Activated T-cell treated with anti-CD3 and anti-CD28 coated beads, Interleukin-2, amount 50 U/mL, for 4 hours (primary cell): ENCODE results near the gene ZNF195. TPM values are rescaled to one million over a fixed set of nuclear protein-coding genes. Genes with fewer than 3 reads are reported as not detected.
"Not testable (repeated sequence)": the region's sequence is repeated elsewhere in the genome, so short reads cannot be mapped to it uniquely, and the experiment has no call there.

Experiments
- ATAC-seq, 2 donors: fragments of 200-7000 bp; cut with Tn5 transposase; one replicate each; pipeline ENCODE4 v1.10.0; 2021
- DNase-seq: peaks from one replicate; pipeline ENCODE4 v3.0.0-alpha.2; 2020
- H3K27me3 Mint-ChIP-seq: one replicate; pipeline ENCODE4 v1.8.0; 2021; ENCODE audit warnings: low read depth, mixed read lengths
- H3K36me3 Mint-ChIP-seq: one replicate; pipeline ENCODE4 v1.8.0; 2022; ENCODE audit warnings: mixed read lengths; ENCODE audit not compliant: insufficient read depth
- H3K4me1 Mint-ChIP-seq: one replicate; pipeline ENCODE4 v1.8.0; 2021; ENCODE audit warnings: low read depth, mixed read lengths
- H3K4me3 Mint-ChIP-seq: one replicate; pipeline ENCODE4 v1.8.0; 2021; ENCODE audit warnings: mild to moderate bottlenecking, moderate library complexity, mixed read lengths
- H3K9me3 Mint-ChIP-seq: one replicate; pipeline ENCODE4 v1.8.0; 2021; ENCODE audit warnings: mixed read lengths
- total RNA-seq, 3 donors: library from RNA; stranded (reverse); gene quantifications; one replicate each; pipeline ENCODE4 v1.2.1, GENCODE V29; 2021

ZNF195 gene
- total RNA-seq, 3 donors from 2014 or later = 35.5 to 44.3 (median 43.8) TPM

DNA sequence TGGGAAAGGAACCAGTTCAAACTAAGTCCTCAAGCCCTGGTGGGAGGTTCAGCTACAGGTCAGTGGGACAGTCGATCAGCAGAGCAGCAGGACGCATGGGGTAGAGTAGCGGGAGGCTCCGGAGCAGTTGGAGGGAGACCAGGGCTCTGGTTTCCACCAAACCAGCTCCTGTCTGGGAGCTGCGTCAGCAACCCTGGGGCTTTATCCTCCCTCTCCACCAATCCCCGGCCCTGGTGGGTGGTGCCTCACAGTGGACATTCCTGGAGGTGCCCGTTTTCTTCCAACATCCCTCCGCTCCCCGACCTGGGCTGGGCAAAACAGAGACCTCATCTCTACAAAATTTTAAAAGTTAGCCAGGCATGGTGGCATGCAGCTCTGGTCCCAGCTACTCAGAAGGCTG lies 32.4 kb downstream of the ZNF195 start:
- DNase-seq = no peak
- peaks cover 12% of the 10 kb centered on the region for H3K9me3 Mint-ChIP-seq
- ATAC-seq = no peak
- no peak overlapping the region for H3K4me3 Mint-ChIP-seq
- H3K4me1 Mint-ChIP-seq = no peaks in the 10 kb centered on the region
- H3K36me3 Mint-ChIP-seq = peaks cover 10% of the 10 kb centered on the region
- H3K27me3 Mint-ChIP-seq = peaks cover 9% of the 10 kb centered on the region

DNA sequence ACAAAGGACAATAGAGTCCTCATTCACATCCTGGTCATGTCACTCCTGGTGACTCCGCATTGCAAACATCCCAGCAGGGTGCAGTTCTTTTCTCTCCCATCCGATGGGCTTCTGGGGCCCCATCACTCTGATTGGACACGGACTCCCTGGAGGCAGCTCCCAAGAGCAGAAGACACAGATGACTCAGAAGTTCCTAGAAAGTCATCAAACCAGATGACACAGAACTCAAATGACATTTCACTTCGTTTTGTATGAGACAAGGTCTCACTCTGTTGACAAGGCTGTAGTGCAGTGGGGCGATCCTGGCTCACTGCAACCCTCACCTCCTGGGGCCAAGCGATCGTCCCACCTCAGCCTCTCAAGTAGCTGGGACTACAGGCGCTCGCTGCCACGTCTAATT lies 33.2 kb downstream of the ZNF195 start:
- H3K27me3 Mint-ChIP-seq = peaks cover 18% of the 10 kb centered on the region
- no peak for DNase-seq
- H3K4me3 Mint-ChIP-seq = no peak overlapping the region
- H3K9me3 Mint-ChIP-seq = peaks cover 12% of the 10 kb centered on the region
- H3K36me3 Mint-ChIP-seq = peaks cover 10% of the 10 kb centered on the region
- ATAC-seq = no peak
- no peaks in the 10 kb centered on the region for H3K4me1 Mint-ChIP-seq

DNA sequence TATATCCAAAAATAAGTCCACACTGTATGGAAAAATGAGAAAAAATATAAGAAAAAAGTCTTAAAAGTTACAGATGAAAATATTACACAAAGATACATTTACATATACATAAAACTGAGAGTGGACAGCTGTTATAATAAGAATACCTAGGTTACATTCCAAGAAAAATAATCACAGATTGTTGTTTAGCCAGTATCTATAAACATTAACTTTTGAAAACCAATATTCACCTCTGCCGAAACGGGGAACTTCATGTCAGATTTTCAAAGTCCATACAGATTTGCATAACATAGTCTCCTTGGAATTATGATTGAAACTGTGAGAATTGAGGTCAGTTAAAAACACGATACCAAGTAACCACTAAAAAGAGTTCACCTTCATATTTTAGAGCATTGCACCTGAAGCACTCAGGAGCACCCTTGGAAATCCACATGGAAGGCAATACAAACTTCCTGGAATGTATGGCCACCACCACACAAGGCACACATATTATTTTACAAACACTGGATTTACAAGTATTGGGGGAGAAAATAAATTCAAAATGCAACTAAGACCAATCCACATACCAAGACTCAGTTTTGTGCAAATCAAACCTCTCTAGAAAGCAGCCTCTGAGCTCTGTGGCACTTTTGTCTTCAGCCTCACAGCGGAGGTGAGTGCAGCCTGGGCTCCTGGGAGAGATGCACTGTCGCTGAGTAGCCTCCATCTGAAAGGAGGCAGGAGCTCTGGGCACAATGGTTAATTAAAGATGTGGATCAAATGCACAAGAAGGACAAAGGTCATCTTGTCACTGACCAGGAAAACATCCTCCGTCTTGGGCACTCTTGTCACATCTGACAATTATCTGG lies 34.4 kb downstream of the ZNF195 start:
- no peak overlapping the region for H3K4me3 Mint-ChIP-seq
- H3K4me1 Mint-ChIP-seq = no peaks in the 10 kb centered on the region
- DNase-seq (no peak), ATAC-seq (no peak)
- peaks cover 12% of the 10 kb centered on the region for H3K9me3 Mint-ChIP-seq
- peaks cover 28% of the 10 kb centered on the region for H3K27me3 Mint-ChIP-seq
- peaks cover 7% of the 10 kb centered on the region for H3K36me3 Mint-ChIP-seq

DNA sequence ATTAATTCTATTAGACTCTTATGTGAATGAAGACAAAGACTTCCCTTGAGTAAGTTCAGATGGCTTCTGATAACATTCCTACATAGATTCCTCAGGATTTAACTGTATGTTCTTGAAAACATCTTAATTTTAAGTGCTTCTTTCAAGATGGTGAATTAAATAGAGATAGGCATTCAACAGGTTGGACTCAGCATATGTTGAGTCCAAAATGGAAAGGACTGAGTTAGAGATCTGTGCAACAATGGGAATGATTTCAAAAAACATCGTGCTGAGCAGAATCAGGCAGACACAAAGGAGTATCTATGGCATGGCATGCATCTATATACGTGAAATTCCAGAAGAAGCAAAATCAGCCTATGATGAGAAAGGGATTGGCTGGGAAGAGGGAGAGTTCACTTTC lies 36.2 kb downstream of the ZNF195 start:
- Mint-ChIP-seq H3K4me3 (no peak overlapping the region), H3K4me1 (no peaks in the 10 kb centered on the region), H3K27me3 (peaks cover 41% of the 10 kb centered on the region), H3K36me3 (peaks cover 6% of the 10 kb centered on the region), H3K9me3 (peaks cover 6% of the 10 kb centered on the region)
- ATAC-seq = no peak
- no peak for DNase-seq

DNA sequence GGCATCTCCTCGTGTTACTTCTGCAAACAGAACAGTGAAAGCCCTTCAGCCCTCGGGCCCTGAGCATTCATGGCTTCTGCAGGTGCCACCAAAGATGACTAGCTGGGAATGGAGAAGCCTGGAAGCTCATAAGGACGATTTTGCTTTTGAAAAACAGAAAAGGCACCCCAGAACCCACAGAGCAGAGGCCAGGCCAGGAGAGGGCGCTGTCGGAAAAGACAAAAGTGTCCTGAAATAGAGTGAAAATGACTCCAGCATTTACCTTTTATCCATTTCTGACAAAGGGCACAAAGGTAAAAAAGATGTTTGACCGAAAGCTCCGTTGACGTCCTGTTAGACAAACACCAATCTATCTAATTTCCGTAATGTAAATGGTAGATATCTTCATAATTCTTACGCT lies 37.6 kb downstream of the ZNF195 start:
- Mint-ChIP-seq H3K36me3 (no peaks in the 10 kb centered on the region), H3K4me1 (no peaks in the 10 kb centered on the region), H3K9me3 (no peaks in the 10 kb centered on the region)

DNA sequence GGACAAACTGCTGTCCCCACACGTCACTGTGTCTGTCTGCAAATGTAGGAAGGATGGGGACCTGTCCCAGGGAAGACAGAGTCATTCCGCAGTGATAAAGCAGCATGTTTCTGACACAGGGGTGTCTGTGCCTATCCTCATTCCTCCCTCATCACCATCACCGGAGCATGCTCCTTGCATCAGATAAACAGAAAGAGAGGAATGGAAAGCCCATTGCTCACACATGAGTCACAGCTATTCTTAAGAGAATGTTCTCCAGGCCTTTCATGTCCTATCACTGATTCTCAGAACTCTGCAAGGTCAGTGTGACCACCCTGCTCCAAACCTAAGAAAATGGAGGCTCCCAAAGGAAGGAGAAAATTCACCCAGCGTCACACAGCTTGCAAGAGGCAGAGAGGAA lies 38.9 kb downstream of the ZNF195 start:
- no peaks in the 10 kb centered on the region for H3K9me3 Mint-ChIP-seq
- no peaks in the 10 kb centered on the region for H3K4me1 Mint-ChIP-seq

More for the DNA sequence above, 37.6 kb downstream of the ZNF195 start:
- DNase-seq (peak; percentile 66), ATAC-seq (peak in 1 of 2 donors; percentile 40)
- no peak overlapping the region for H3K4me3 Mint-ChIP-seq
- peaks cover 44% of the 10 kb centered on the region for H3K27me3 Mint-ChIP-seq

DNA sequence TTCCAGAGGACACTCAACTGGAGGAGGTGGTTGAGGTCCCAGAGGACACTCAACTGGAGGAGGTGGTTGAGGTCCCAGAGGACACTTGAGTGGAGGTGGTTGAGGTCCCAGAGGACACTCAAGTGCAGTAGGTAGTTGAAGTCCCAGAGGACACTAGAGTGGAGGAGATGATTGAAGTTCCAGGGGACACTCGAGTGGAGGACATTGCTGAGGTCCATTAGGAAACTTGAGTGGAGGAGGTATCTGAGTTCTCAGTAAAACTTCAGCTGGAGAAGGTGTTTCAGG lies 39.7 kb downstream of the ZNF195 start:
- H3K36me3 Mint-ChIP-seq = no peaks in the 10 kb centered on the region
- ATAC-seq (no peak), DNase-seq (no peak)
- H3K4me1 Mint-ChIP-seq = no peaks in the 10 kb centered on the region
- no peaks in the 10 kb centered on the region for H3K9me3 Mint-ChIP-seq
- peaks cover 39% of the 10 kb centered on the region for H3K27me3 Mint-ChIP-seq
- no peak overlapping the region for H3K4me3 Mint-ChIP-seq

More for the DNA sequence above, 38.9 kb downstream of the ZNF195 start:
- H3K4me3 Mint-ChIP-seq = no peak overlapping the region
- no peaks in the 10 kb centered on the region for H3K36me3 Mint-ChIP-seq
- H3K27me3 Mint-ChIP-seq = peaks cover 44% of the 10 kb centered on the region
- DNase-seq = no peak
- no peak for ATAC-seq

DNA sequence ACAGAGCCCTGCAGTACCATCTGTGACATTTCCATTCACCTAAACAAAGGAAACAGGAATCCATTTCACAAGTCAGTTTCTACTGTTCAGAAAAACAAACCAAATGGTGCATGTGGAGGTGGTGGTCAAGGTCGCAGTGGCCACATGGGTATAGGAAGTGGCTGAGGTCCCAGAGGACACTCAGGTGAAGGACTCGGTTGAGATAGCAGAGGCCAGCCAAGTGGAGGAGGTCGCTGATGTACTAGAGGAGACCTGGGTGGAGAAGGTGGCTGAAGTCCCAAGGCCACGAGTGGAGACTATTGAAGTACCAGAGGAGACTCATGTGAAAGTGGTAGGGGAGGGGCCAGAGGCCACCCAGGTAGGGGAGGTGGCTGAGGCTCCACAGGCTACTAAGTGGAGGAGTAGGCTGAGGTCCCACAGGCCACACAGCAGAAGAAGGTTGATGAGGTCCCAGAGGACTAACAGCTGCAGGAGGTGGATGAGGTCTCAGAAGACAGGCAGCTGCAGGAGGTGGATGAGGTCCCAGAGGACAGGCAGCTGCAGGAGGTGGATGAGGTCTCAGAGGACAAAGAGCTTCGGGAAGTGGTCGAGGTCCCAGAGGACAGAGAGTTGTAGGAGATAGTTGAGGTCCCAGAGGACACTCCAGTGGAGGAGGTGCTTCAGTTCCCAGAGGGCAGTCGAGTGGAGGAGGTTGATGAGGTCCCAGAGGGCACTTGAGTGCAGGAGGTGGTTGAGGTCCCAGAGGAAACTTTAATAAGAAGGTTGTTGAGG lies 40.2 kb downstream of the ZNF195 start:
- ATAC-seq (no peak), DNase-seq (no peak)
- H3K36me3 Mint-ChIP-seq = no peaks in the 10 kb centered on the region
- H3K4me3 Mint-ChIP-seq = no peak overlapping the region
- H3K9me3 Mint-ChIP-seq = no peaks in the 10 kb centered on the region
- H3K27me3 Mint-ChIP-seq = peaks cover 38% of the 10 kb centered on the region
- H3K4me1 Mint-ChIP-seq = no peaks in the 10 kb centered on the region

DNA sequence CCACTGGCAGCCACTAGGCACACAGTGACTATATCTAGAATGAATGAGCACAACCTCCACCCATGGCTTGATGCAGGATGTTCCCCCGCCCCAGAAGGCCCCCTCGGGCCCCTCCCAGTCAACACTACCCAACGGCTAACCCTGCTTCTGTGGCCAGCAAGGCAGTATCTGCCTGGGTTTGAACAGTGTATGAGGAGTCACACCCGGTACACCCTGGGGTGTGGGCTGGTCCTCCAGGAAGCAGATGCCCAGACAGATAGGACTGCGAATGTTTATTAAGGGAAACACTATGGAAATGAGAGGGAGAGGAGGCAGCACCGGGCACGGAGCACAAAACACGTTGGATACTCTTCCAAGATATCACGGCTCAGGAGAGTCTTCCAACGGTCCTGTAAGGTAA lies 42.5 kb downstream of the ZNF195 start:
- not testable (repeated sequence) for H3K4me1 Mint-ChIP-seq, H3K9me3 Mint-ChIP-seq, ATAC-seq, H3K4me3 Mint-ChIP-seq, H3K36me3 Mint-ChIP-seq, DNase-seq
- peaks cover 33% of the 10 kb centered on the region for H3K27me3 Mint-ChIP-seq

DNA sequence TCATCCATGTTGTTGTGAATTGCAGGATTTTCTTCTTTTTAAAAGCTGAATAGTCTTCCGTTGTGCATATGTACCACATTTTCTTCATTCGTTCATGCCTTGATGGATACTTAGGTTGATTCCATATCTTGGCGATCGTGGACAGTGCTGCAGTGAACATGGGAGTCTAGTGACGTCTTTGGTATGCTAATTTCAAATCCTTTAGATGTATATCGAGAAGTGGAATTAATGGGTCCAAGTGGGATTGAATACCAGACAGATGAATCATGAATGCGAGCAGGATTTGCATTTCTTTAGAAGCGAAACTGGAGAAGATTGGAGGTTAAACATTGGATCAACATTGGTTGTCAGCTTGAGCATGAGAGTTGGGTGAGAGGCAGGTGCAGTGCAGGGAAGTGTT lies 45.8 kb downstream of the ZNF195 start:
- not testable (repeated sequence) for DNase-seq

DNA sequence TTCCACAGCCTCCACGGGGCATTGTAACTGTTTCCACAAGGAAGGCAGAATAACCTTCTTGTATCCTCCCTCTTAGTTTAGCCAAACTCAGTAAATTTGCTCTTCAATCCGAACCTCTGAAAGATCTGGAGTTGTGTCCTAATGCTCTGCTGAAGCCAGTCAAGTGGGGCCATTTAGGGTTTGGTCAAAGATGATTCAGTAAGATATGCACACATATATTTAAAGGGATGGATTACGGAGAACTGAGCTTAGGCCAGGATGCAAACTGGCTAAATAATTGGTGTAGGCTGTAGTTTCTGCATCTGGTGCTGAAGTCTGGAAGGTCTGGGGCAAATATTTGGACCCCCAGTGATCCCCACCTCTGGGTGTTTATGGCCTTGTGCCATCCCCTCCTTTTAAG lies 47.9 kb downstream of the ZNF195 start:
- H3K27me3 Mint-ChIP-seq, H3K4me1 Mint-ChIP-seq, ATAC-seq, H3K36me3 Mint-ChIP-seq, DNase-seq, H3K9me3 Mint-ChIP-seq, H3K4me3 Mint-ChIP-seq: not testable (repeated sequence)

More for the DNA sequence above, 45.8 kb downstream of the ZNF195 start:
- not testable (repeated sequence) for H3K4me1 Mint-ChIP-seq, H3K9me3 Mint-ChIP-seq, ATAC-seq, H3K4me3 Mint-ChIP-seq, H3K36me3 Mint-ChIP-seq, H3K27me3 Mint-ChIP-seq

DNA sequence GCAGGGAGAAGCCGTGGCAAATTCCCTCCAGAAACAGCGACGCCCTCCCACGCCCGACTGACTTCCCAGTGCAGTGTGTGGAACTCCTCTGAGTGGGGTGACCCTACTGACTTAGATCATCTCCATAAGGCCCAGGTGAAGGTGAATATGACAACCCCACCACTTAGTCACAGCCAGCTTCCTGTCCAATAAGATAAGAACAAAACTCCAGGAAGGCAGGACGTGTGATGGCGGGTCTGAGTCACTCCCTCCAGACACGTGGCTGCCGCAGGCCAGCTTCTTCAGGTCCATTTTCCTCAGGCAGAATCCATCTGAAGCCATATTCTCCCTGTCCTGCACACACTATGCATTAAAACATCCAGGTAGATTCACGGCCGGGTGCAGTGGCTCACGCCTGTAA lies 48.9 kb downstream of the ZNF195 start:
- H3K9me3 Mint-ChIP-seq, DNase-seq, ATAC-seq: not testable (repeated sequence)

DNA sequence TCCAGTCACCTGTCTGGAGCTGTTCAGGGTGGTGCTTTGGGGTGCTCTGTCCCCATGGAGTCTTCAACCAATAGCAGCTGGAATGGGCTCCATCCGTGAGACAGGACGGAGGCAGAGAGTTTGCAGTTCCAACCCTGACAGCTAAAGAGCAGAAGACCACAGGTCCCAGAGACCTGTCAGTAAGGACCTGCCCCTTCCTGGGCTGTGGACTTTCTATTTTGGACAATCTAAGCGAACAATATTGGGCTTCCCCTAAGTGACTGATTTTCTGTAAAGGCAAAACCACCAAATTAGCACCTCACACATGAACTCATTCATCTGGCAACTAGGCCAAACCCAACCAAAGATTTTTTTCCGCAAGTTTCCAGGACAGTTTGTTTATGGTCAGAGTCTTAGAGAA lies 50.4 kb downstream of the ZNF195 start:
- not testable (repeated sequence) for ATAC-seq, DNase-seq, H3K4me1 Mint-ChIP-seq, H3K4me3 Mint-ChIP-seq, H3K27me3 Mint-ChIP-seq, H3K36me3 Mint-ChIP-seq, H3K9me3 Mint-ChIP-seq

More for the DNA sequence above, 48.9 kb downstream of the ZNF195 start:
- H3K4me3 Mint-ChIP-seq, H3K36me3 Mint-ChIP-seq, H3K27me3 Mint-ChIP-seq, H3K4me1 Mint-ChIP-seq: not testable (repeated sequence)

DNA sequence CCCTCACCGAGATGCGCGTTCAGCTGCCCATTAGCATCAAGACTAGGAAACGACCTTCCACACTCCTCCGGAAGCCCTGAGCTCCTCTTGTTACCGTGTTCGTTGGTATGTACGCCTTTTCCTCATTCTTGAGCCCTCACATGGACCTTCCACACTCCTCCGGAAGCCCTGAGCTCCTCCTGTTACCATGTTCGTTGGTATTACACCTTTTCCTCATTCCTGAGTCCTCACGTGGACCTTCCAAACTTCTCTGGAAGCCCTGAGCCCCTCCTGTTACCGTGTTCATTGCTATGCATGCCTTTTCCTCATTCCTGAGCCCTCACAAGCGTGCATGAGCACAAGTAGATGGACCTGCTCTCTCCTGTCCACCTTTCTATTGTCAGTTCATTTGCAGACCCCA lies 52.5 kb downstream of the ZNF195 start:
- not testable (repeated sequence) for H3K4me3 Mint-ChIP-seq, H3K27me3 Mint-ChIP-seq, H3K9me3 Mint-ChIP-seq, H3K36me3 Mint-ChIP-seq, ATAC-seq, DNase-seq, H3K4me1 Mint-ChIP-seq

DNA sequence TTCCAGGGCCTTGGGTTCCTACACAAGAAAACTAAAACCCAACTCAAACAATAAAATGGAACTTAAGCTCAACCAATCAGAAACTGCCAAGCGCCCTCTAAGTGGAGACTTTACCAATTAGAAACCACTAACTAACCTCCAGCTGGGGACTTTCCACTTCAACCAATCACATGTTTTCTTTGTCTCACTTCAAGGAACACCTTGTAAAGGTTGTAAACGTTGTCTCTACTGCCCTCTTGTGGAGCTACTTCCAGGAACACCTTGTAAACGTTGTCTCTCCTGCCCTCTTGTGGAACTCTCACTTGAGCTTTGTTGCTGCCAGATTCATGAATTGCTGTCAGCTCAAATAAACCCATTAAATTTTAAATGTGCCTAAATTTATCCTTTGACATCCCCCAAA lies 54.2 kb downstream of the ZNF195 start:
- not testable (repeated sequence) for H3K27me3 Mint-ChIP-seq, H3K4me1 Mint-ChIP-seq, H3K36me3 Mint-ChIP-seq, H3K9me3 Mint-ChIP-seq, H3K4me3 Mint-ChIP-seq, DNase-seq
- peak; percentile 63 to 69 for ATAC-seq
